Kasumi-1 (cell line): Measurements from ENCODE around the gene STXBP5.

Source experiments
- DNase-seq, 2 experiments: peaks; one replicate each; lab custom pipeline; 2025; lab: John Stamatoyannopoulos, UW

STXBP5 gene

GRCh38 chr6:147178355-147178754 is 25.9 kb upstream of the STXBP5 start:
- DNase-seq = no peak

GRCh38 chr6:147179809-147180208 is 24.4 kb upstream of the STXBP5 start:
- DNase-seq = no peak

GRCh38 chr6:147180926-147181325 is 23.3 kb upstream of the STXBP5 start:
- DNase-seq = no peak

- no peak for DNase-seq
Observed at GRCh38 chr6:147184379-147184778, 19.8 kb upstream of the STXBP5 start.

GRCh38 chr6:147185216-147185615 is 19.0 kb upstream of the STXBP5 start:
- no peak for DNase-seq

- DNase-seq = no peak
Observed at GRCh38 chr6:147190556-147190955, 13.7 kb upstream of the STXBP5 start.

GRCh38 chr6:147192278-147192911 is 11.8 kb upstream of the STXBP5 start:
- DNase-seq = no peak

GRCh38 chr6:147194652-147195411 is 9.4 kb upstream of the STXBP5 start:
- DNase-seq = peak; percentile 50 to 70

GRCh38 chr6:147195510-147195909 is 8.7 kb upstream of the STXBP5 start:
- no peak for DNase-seq

- DNase-seq = no peak
Observed at GRCh38 chr6:147195987-147196386, 8.2 kb upstream of the STXBP5 start.

GRCh38 chr6:147200711-147201110 is 3.5 kb upstream of the STXBP5 start:
- DNase-seq = no peak

GRCh38 chr6:147201885-147202515 is 2.2 kb upstream of the STXBP5 start:
- peak; percentile 89 to 91 for DNase-seq

- peak; percentile 97 to 98 for DNase-seq
Observed at GRCh38 chr6:147202516-147203310, 1.5 kb upstream of the STXBP5 start.

GRCh38 chr6:147203311-147204059 is 732 bp upstream of the STXBP5 start:
- peak; percentile 67 to 76 for DNase-seq

GRCh38 chr6:147204843-147205311 is 660 bp downstream of the STXBP5 start:
- DNase-seq = no peak

- DNase-seq = peak in 1 of 2 experiments; percentile 33
Observed at GRCh38 chr6:147205690-147206600, 1.7 kb downstream of the STXBP5 start.

- DNase-seq = no peak
Observed at GRCh38 chr6:147207351-147207750, 3.1 kb downstream of the STXBP5 start.

GRCh38 chr6:147207837-147208754 is 3.9 kb downstream of the STXBP5 start:
- no peak for DNase-seq

GRCh38 chr6:147209762-147210449 is 5.7 kb downstream of the STXBP5 start:
- no peak for DNase-seq
